HUDEP-2 (cell line): Measurements from ENCODE around the gene ENAM.
A peak's percentile ranks its signal among the peaks of the same experiment; 100 is the strongest.

ENCODE experiments used
- DNase-seq, 76 experiments: peaks; one replicate each; lab custom pipeline; 2025; ENCODE audit not compliant: unreplicated experiment in 76 of 76; lab: John Stamatoyannopoulos, UW

ENAM gene

DNA sequence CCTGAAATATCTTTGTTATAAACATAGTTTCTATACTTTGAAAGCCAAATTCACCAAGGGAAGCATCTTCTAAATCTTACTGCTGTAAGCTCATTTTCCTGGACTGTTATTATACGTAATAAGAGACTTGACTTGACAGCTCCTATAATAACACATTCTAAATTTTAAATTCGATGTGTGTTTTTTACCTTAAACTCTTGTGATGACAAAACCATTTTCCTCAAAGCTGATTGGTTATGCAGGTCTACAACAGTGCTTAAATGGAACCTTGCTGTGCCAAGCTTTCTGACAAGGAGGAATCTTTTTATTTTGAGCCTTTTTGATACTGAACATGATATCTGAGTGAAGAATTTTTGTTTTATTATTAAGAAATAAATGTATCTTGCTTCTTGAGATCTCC, at the start of gene ENAM:
TSS of gene ENAM (plus strand) at position 301 of the 400 bp plus-strand sequence. CDS start 757 bp downstream, outside the sequence.
- no peak for DNase-seq

DNA sequence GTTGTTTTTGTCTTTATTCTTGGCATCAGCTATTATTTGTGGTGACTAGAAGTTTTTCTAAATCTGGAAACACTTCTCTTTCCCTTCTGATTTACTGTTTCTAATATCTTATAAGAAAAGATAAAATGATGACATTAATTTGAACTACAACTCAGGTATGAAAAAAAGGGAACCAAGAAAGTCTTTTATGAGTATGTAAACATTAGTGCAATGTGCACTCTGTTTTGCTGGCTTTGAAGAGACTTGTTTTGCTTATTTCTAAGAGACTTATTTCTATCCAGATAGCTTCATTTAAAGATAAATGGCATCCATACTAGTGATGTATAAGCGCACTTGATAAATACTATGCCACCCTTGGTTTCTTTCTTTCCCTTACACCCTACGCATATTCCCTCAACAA, 46.6 kb upstream of the ENAM start:
- no peak for DNase-seq

GRCh38 chr4:70583952-70584834, 44.4 kb upstream of the ENAM start:
- no peak for DNase-seq

GRCh38 chr4:70586841-70587240, 41.7 kb upstream of the ENAM start:
- no peak for DNase-seq

DNA sequence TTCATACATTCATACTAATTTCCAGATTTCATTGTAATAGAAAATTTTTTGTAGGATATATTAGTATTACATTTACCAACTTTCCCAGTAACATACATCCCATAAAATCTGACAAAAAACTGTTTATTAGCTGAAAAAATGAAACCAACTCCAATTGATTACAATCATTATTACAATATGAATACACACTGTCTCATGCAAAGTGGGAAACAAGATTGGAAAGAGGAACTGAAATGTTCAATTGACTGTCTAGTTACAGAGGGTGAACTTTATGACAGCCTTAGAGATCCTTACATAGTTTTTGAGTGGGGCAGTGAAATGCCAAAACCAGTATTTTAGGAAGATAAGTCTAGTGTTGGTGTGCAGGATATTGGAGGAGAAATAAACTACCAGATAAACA, 38.8 kb upstream of the ENAM start:
- no peak for DNase-seq

DNA sequence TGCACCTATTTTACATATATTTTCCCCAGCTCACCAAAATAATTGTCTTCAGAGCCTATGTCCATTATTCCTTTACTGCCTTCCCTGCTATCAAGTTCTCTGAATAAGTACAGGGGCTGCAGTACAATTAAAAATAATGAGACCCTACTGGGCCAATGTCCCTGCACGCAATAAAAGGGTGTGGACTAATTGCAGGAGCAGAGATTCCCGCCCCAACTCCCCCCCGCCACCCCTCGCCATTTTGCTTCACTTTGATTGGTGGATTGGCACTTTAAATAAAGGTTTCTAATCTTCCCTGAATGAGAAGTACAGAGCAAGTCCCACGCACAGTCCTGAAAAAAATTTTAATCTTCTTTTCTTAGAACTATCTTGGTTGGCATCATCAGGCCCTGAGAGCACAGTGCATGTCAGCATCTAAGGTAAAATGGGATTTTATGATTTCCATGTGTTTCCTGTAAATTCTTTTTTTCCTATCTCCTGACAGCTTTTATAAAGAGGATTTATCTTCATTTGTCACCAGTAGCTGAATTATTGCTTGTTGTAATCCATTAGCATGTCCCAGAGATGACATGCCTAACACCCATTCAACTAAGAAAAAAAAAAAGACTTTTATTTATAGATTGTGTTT, 36.5 kb upstream of the ENAM start, which contains the start of gene AMBN:
TSS of gene AMBN (plus strand) at position 302 of the 628 bp plus-strand sequence. CDS start at position 405, 103 bp downstream.
- no peak for DNase-seq

GRCh38 chr4:70594196-70594595, 34.3 kb upstream of the ENAM start:
- no peak for DNase-seq

GRCh38 chr4:70600305-70600704, 28.2 kb upstream of the ENAM start:
- DNase-seq: no peak

DNA sequence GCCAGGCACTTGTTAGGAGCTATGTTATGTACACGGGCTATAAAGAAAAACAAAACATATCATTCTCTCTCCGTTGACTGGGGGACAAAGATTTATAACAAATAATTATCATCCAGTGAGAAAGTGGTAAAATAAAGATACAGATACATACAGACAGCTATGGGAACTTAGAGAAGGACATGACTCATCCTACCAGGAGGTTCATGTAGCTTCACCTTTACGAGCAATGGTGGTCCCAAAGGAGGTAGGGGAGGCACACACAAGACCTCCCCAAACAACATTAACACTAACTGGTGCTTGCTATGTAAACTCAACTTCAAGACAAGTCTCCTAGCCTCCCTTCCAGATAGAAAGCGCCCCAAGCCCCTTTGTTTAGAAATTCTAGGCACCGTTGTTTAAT, 27.6 kb upstream of the ENAM start:
- no peak for DNase-seq

- peak in 43 of 76 experiments; percentile 0 to 53 (median 14) for DNase-seq
Observed at GRCh38 chr4:70601422-70602039, 27.0 kb upstream of the ENAM start.

DNA sequence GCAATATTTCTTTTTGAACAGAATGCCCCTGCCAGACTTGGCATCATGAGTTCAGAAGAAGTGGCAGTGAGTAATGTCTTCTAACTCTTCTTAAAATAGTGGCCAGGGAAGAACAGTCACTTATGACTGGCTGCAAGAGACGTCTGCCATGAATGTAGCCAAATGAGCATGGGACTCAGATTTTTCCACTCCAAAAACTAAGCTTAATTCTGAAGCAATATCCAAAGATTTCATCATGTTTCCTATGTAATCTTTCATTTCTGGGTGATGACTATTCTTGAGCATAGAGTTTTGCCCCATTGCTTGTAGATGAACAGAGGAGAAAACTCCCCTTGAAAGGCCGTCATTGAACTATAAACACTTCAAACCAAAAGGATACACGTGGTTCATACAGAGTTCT, 24.7 kb upstream of the ENAM start:
- no peak for DNase-seq

DNA sequence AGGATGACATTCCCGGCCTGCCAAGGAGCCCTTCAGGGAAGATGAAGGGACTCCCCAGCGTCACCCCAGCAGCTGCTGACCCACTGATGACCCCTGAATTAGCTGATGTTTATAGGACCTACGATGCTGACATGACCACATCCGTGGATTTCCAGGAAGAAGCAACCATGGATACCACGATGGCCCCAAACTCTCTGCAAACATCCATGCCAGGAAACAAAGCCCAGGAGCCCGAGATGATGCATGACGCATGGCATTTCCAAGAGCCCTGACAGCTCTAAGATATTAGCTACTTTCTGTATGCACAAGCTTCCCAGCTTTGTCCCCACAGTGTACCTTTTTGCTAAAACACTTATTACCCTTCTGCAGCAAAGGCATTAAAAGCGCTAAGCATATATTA, 22.1 kb upstream of the ENAM start:
- no peak for DNase-seq

- no peak for DNase-seq
Observed at GRCh38 chr4:70607334-70607853, 21.1 kb upstream of the ENAM start.

DNA sequence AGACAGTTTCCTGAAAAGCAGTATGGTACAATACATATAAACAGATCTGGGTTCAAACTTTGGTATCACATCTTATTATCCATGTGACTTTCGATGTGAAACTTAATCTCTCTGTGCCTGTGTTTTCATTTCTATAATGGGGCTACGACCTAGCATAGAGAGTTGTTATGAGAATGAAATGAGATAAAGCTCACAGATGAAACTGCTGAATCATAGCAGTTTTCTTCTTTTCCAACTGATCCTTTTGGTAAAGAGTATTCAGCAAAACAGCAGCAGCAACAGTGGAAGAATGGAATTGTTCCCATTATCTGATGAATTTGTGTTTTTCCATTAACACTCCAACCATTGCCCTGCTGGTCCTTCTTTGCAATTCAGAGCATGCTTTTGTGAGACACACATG, 20.2 kb upstream of the ENAM start:
- no peak for DNase-seq

DNA sequence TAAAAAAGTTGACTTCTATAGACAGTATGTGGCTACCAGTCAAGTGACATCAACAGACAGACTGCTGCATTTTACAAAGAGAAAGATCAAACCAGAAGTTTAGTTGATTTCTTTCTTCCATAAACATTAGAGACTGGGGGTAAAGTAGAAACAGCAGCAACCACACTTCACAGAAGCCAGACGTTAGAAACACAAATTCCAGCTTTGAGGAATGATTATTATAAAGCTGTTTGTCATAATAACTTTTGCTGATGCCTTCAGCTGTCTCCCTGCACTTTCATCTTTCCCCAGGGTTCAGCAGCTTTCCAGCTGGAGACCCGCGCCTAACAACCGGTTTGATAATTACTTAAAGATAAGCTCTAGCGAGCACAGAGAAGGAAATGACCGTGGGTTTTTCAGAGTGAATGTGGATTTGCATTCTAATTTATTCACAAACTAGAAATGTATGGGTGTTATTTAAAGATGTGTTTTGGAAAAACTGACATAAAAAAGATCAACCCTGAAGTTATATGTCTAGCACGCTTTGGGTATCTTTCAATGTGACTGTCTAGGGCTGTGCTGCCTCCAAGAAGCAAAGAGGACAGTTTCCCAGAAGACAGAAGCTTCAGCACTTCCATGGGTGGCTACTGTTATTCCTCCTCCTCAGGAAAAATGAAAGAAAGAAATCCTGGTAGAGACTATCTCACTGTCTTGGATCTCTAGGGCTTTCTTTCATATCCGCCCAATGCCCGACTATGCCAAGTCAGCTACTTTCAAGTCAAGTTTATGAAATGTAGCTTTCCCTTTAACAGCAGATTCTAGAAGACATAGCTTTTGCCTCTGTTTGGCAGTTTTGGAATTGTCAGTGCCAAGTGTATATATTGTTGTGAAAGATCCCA, 15.0 kb upstream of the ENAM start:
- DNase-seq: no peak

GRCh38 chr4:70614184-70614555, 14.4 kb upstream of the ENAM start:
- DNase-seq: no peak

GRCh38 chr4:70619288-70619687, 9.3 kb upstream of the ENAM start:
- no peak for DNase-seq

DNA sequence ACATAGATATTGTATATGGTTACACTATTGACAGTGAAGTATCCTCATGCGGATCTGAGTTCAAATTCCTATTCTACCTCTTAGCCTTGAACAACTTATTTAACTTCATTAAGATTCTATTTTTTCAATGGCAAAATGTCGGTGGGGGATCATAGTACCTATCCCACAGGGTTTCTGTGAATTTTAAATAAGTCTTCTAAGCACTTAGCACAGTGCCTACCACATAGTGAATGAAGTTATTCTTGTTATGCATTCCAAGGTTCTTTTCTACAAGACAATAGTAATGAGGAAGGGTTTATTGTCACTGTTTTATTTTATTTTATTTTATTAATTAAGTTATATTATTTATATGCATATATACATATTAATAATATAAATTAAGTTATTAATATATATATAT, 8.8 kb upstream of the ENAM start:
- peak in 1 of 76 experiments; percentile 3 for DNase-seq

- DNase-seq: peak in 2 of 76 experiments; percentile 0 to 6
Observed at GRCh38 chr4:70623323-70623722, 5.2 kb upstream of the ENAM start.

DNA sequence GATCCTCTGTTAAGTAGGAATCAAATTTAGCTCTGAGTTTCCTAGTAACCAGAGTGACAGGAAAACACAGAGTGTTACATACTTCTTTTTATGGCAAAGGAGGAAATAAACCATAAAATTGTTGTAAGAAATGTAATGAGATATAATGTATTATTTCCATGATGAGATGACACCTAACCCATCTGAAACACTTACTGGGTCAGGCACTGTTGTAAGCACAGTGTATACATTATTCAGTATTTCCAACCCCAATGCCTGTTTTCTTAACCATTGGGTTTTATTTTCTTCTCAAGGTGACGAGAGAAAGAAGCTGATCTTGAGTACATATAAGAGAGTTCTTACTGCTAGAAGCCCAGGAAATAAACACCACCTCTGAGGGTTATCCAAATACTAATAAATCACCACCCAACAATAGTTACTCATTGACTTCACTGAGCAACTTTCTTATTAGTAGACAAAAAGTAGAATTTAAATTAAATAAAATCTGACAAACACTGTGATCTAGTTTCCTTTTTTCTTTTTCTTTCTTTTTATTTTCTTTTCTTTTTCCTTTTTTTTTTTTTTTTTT, 4.2 kb upstream of the ENAM start:
- no peak for DNase-seq
